ENCODE data around the gene RANBP9. TPM values are rescaled to one million over a fixed set of nuclear protein-coding genes. Genes with fewer than 3 reads are reported as not detected.

Gene RANBP9
- total and polyA plus RNA-seq, 2 of the 13 experiments (the other 11 are each of a cell fraction or from before 2014, with no cell fraction given): 26.6 to 30.6 TPM

DNA sequence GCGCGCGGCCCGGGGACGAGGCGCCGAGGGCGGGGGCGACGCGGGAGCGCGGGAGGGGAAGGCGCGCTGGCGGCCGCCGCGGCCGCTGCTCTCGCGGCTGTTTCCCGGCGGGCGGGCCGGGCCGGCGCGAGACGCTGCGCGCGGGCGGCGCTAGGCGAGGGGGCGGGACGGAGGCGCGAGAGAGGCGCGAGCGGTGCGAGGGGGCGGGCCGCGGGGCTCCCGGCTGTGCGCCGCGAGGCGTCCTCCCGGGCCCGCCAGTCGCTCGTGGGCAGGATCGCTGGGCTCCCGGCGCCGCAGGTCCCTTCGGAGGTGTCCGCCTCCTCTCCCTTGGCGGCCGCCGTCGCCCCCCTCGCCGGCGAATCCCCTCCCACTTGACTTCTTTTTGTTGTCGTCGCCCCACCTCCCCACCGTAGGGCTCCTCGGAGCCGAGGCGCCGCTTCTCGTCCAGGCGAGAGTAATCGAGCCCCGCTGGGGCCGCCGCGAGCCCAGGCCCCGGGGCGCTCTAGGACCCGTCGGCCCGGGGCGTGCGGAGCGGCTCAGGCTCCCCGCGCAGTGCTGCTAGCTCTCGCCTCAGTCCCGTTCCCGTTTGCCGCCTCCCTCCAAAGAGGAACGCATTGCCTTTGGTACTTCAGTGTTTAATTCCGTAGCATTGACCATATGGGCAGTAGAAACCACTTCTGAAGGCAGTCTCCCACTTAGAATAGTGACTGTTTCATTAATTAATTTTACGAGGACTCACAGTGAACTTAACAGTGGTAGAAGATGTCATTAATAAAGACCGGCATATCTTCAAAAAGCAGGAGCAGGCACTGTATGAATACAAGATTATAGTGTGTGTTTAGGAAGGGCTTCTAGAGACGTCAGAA is at the start of gene RANBP9 (continued):
- TF ChIP-seq ZGPAT (CRISPR knock-in tag; IDR thresholded peaks at IDR 0.05): peak; percentile 93
- peak; percentile 86 for TF ChIP-seq ZMAT3 (CRISPR knock-in tag; conservative IDR thresholded peaks at IDR 0.05)
- no peak for TF ChIP-seq REL (CRISPR knock-in tag; conservative IDR thresholded peaks at IDR 0.05)
- no peak for TF ChIP-seq KAT2B (IDR thresholded peaks at IDR 0.05; ENCODE audit: borderline replicate concordance, low read depth, low read length)
- TF ChIP-seq NRL (CRISPR knock-in tag; IDR thresholded peaks at IDR 0.05; ENCODE audit: borderline replicate concordance): peak; percentile 83
- TF ChIP-seq ZNF788 (CRISPR knock-in tag; IDR thresholded peaks at IDR 0.05; ENCODE audit: borderline replicate concordance): peak; percentile 94
- peak; percentile 81 for TF ChIP-seq FOXO1 (CRISPR knock-in tag; IDR thresholded peaks at IDR 0.05)
- TF ChIP-seq ZNF33A (CRISPR knock-in tag; IDR thresholded peaks at IDR 0.05; ENCODE audit: borderline replicate concordance): no peak
- TF ChIP-seq NFYB (CRISPR knock-in tag; IDR thresholded peaks at IDR 0.05): no peak; the same call in 1 of the 2 replicates
- no peak for TF ChIP-seq ZNF276 (CRISPR knock-in tag; IDR thresholded peaks at IDR 0.05; ENCODE audit: low read depth)
- no peak for TF ChIP-seq CENPX (CRISPR knock-in tag; IDR thresholded peaks at IDR 0.05)
- peak; percentile 67; the same call in 1 of the 2 replicates for TF ChIP-seq ZNF784 (CRISPR knock-in tag; IDR thresholded peaks at IDR 0.05; ENCODE audit: borderline replicate concordance)
- peak; percentile 85; the same call in 1 of the 2 replicates for TF ChIP-seq ZNF230 (CRISPR knock-in tag; IDR thresholded peaks at IDR 0.05)
- TF ChIP-seq ZBTB42 (CRISPR knock-in tag; IDR thresholded peaks at IDR 0.05): 0 out of 2 replicates have a peak, but pooled peaks have one; percentile 58
- TF ChIP-seq ADNP (CRISPR knock-in tag; IDR thresholded peaks at IDR 0.05): no peak
- TF ChIP-seq, protein P1, sequence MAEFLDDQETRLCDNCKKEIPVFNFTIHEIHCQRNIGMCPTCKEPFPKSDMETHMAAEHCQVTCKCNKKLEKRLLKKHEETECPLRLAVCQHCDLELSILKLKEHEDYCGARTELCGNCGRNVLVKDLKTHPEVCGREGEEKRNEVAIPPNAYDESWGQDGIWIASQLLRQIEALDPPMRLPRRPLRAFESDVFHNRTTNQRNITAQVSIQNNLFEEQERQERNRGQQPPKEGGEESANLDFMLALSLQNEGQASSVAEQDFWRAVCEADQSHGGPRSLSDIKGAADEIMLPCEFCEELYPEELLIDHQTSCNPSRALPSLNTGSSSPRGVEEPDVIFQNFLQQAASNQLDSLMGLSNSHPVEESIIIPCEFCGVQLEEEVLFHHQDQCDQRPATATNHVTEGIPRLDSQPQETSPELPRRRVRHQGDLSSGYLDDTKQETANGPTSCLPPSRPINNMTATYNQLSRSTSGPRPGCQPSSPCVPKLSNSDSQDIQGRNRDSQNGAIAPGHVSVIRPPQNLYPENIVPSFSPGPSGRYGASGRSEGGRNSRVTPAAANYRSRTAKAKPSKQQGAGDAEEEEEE (CRISPR knock-in tag; IDR thresholded peaks at IDR 0.05; ENCODE audit: borderline replicate concordance): 0 out of 2 replicates have a peak, but pooled peaks have one; percentile 76
- no peak for TF ChIP-seq GABPA (IDR thresholded peaks at IDR 0.05; ENCODE audit: low read depth, low read length)
- TF ChIP-seq GABPA (CRISPR knock-in tag; IDR thresholded peaks at IDR 0.05; ENCODE audit: low read depth): no peak
- peak; percentile 85; the same call in 1 of the 2 replicates for TF ChIP-seq FOXK1 (CRISPR knock-in tag; IDR thresholded peaks at IDR 0.05; ENCODE audit: borderline replicate concordance, low read depth)
- peak; percentile 60; the same call in 1 of the 2 replicates for TF ChIP-seq ZFP62 (CRISPR knock-in tag; IDR thresholded peaks at IDR 0.05)
- peak; percentile 91 for TF ChIP-seq PHF8 (CRISPR knock-in tag; IDR thresholded peaks at IDR 0.05)
- peak; percentile 90 for TF ChIP-seq ZNF205 (CRISPR knock-in tag; IDR thresholded peaks at IDR 0.05)
- peak; percentile 22; the same call in 1 of the 2 replicates for TF ChIP-seq SP2 (CRISPR knock-in tag; IDR thresholded peaks at IDR 0.05)
- TF ChIP-seq NCOA5 (CRISPR knock-in tag; IDR thresholded peaks at IDR 0.05): no peak
- no peak; the same call in 1 of the 2 replicates for TF ChIP-seq ERF (CRISPR knock-in tag; IDR thresholded peaks at IDR 0.05)
